D721Med (cell line): ENCODE data around the gene LHFPL6.

Experiments used
- DNase-seq: peaks from one replicate; pipeline ENCODE4 v3.0.0; 2011; ENCODE audit warnings: low spot score; ENCODE audit not compliant: insufficient read length
- FAIRE-seq: peaks from 2 replicates; lab custom pipeline; 2011; peaks lifted over from hg19 to GRCh38; lab: Jason Lieb, UNC
- CTCF ChIP-seq: IDR thresholded peaks from 2 replicates; pipeline ENCODE4 v1.5.1; 2012; ENCODE audit warnings: mild to moderate bottlenecking, control low read depth; ENCODE audit not compliant: insufficient read depth; ENCODE audit errors: missing control alignments

LHFPL6 gene

GRCh38 chr13:39509616-39510315 is 93.2 kb downstream of the LHFPL6 start:
- no peak for DNase-seq
- FAIRE-seq, result no peak
- no peak for TF ChIP-seq CTCF

DNA sequence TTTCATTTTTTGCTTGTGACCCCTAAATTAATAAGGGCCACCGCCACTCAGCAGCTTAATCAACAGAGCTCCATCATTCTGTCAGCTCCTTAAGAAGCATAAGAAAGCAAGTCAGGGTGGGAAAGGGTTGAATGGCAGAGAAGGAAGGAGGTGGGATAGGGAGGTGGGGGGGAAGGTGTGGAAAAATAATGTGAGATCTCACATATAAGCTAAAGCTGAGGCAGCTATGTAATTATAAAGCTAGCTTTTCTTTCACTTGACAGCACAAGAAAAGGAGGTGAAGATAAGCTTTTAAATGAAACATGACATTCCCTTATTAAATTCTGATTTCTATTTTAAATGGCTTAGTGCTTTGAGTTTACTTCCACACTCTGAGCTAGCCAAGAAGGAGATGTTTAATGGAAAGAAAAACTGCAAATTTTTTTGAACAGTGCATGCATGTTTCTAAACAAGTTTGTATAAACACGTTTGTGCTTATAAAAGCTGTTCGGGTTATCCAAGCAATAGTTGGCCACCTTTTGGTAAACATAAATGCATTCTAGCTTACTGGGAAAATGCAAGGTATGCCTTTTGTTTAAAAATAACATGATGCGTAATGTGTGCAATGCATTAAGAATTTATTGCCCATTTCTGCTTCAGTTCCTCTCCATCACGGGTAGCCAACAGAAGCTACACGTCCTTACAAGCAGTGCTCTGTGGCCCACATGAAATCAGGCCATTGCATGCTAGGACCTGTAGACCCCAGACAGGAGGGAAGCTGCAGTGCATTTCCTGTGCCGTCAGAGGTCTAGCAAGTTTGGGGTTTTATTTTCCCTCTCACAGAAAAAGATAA is 96.2 kb downstream of the LHFPL6 start:
- FAIRE-seq (no peak), DNase-seq (no peak)
- no peak for TF ChIP-seq CTCF

DNA sequence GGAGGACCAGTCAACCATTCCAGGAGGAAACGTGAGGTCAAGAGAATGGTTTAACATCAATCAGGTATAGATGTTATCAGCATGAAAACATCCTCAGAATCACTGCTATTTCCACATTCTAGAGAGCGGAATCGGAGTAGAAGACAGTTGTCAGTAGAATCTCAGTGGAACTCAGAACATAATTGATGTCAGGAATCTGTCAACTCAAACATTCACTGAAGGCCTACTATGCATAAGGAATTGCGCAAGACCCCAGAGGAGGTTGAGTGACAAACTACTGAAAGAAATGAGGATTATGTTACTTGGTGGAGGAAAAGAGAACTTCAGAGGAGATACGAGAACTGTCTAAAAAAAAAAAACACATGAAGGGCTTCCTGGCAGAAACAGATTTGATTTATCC is 97.8 kb downstream of the LHFPL6 start:
- no peak for TF ChIP-seq CTCF
- FAIRE-seq, result no peak
- DNase-seq, result no peak

- DNase-seq (no peak), FAIRE-seq (no peak)
- TF ChIP-seq CTCF, result no peak
These were observed 99.9 kb downstream of the LHFPL6 start for GRCh38 chr13:39503048-39503447.

GRCh38 chr13:39501702-39502324 is 101.2 kb downstream of the LHFPL6 start:
- FAIRE-seq (no peak), DNase-seq (no peak)
- TF ChIP-seq CTCF, result no peak

- FAIRE-seq, result no peak
- no peak for TF ChIP-seq CTCF
- DNase-seq, result no peak
These were observed 103.4 kb downstream of the LHFPL6 start for GRCh38 chr13:39499604-39500003.
